ENCODE data around the gene KCNH8. TPM values are rescaled to one million over a fixed set of nuclear protein-coding genes. Genes with fewer than 3 reads are reported as not detected.

The KCNH8 gene
- total and polyA plus RNA-seq, 2 experiments from 2014 or later = 0.97 to 1.1 TPM

GRCh38 chr3:19363071-19363470 lies 214.8 kb downstream of the KCNH8 start:
- Histone ChIP-seq H3K9me2 (replicated peaks; ENCODE audit: insufficient read depth) (no peaks in the 10 kb centered on the region), H3K9me3 (ENCODE audit: low read depth) (no peaks in the 10 kb centered on the region), H3K27ac (no peak overlapping the region), H3K4me2 (no peak overlapping the region), H2AFZ (no peak overlapping the region), H3K36me3 (replicated peaks; ENCODE audit: insufficient read depth, low read depth) (no peaks in the 10 kb centered on the region), H4K20me1 (ENCODE audit: insufficient read depth, poor library complexity, severe bottlenecking) (no peaks in the 10 kb centered on the region), H3K4me3 (no peak overlapping the region), H3K27me3 (no peaks in the 10 kb centered on the region), H3K79me2 (no peaks in the 10 kb centered on the region), H3K4me1 (ENCODE audit: insufficient read depth) (no peaks in the 10 kb centered on the region)
- DNase-seq (ENCODE audit: low spot score) = no peak
- TF ChIP-seq EZH2phosphoT487 (IDR thresholded peaks at IDR 0.05; ENCODE audit: low read depth, severe bottlenecking, unreplicated experiment) = no peak
- no peak for TF ChIP-seq CTCF (IDR thresholded peaks at IDR 0.05; ENCODE audit: poor library complexity)
- 100% methylated on average over 1 of the region's 1 CpG for WGBS (ENCODE audit: low lambda C conversion rate, missing lambda C conversion rate)

- DNase-seq (ENCODE audit: low spot score) = peak; percentile 15
- H3K36me3 ChIP-seq (replicated peaks; ENCODE audit: insufficient read depth, low read depth) = no peaks in the 10 kb centered on the region
- no peak overlapping the region for H3K27ac ChIP-seq
- H3K9me3 ChIP-seq (ENCODE audit: low read depth) = no peaks in the 10 kb centered on the region
- no peaks in the 10 kb centered on the region for H3K27me3 ChIP-seq
- no peak overlapping the region for H3K4me2 ChIP-seq
- TF ChIP-seq EZH2phosphoT487 (IDR thresholded peaks at IDR 0.05; ENCODE audit: low read depth, severe bottlenecking, unreplicated experiment) = no peak
- no peak for TF ChIP-seq CTCF (IDR thresholded peaks at IDR 0.05; ENCODE audit: poor library complexity)
- TF ChIP-seq EZH2 (IDR thresholded peaks at IDR 0.05; ENCODE audit: borderline replicate concordance) = no peak
- H3K4me1 ChIP-seq (ENCODE audit: insufficient read depth) = no peaks in the 10 kb centered on the region
- H3K79me2 ChIP-seq = no peaks in the 10 kb centered on the region
- H4K20me1 ChIP-seq (ENCODE audit: insufficient read depth, poor library complexity, severe bottlenecking) = no peaks in the 10 kb centered on the region
- 87% methylated on average over 8 of the region's 8 CpGs for WGBS (ENCODE audit: low lambda C conversion rate, missing lambda C conversion rate)
- H3K4me3 ChIP-seq = no peak overlapping the region
- H2AFZ ChIP-seq = no peak overlapping the region
- H3K9me2 ChIP-seq (replicated peaks; ENCODE audit: insufficient read depth) = no peaks in the 10 kb centered on the region
These were observed 215.8 kb downstream of the KCNH8 start for GRCh38 chr3:19364148-19364547.

GRCh38 chr3:19365471-19365870 lies 217.2 kb downstream of the KCNH8 start:
- H3K27me3 ChIP-seq = no peaks in the 10 kb centered on the region

More at GRCh38 chr3:19365471-19365870, 217.2 kb downstream of the KCNH8 start:
- no peaks in the 10 kb centered on the region for H3K9me2 ChIP-seq (replicated peaks; ENCODE audit: insufficient read depth)
- H3K79me2 ChIP-seq = no peaks in the 10 kb centered on the region
- no peak overlapping the region for H3K27ac ChIP-seq
- H3K4me1 ChIP-seq (ENCODE audit: insufficient read depth) = no peaks in the 10 kb centered on the region
- no peaks in the 10 kb centered on the region for H3K36me3 ChIP-seq (replicated peaks; ENCODE audit: insufficient read depth, low read depth)
- no peak for DNase-seq (ENCODE audit: low spot score)
- H3K9me3 ChIP-seq (ENCODE audit: low read depth) = no peaks in the 10 kb centered on the region
- 90% methylated on average over 6 of the region's 6 CpGs for WGBS (ENCODE audit: low lambda C conversion rate, missing lambda C conversion rate)
- H3K4me3 ChIP-seq = no peak overlapping the region
- TF ChIP-seq CTCF (IDR thresholded peaks at IDR 0.05; ENCODE audit: poor library complexity) (no peak), EZH2 (IDR thresholded peaks at IDR 0.05; ENCODE audit: borderline replicate concordance) (no peak), EZH2phosphoT487 (IDR thresholded peaks at IDR 0.05; ENCODE audit: low read depth, severe bottlenecking, unreplicated experiment) (no peak)
- H4K20me1 ChIP-seq (ENCODE audit: insufficient read depth, poor library complexity, severe bottlenecking) = no peaks in the 10 kb centered on the region
- no peak overlapping the region for H3K4me2 ChIP-seq
- H2AFZ ChIP-seq = no peak overlapping the region
